HG03442 (cell line): ENCODE data around the gene IL13.
"Not testable (repeated sequence)": the region's sequence is repeated elsewhere in the genome, so short reads cannot be mapped to it uniquely, and the experiment has no call there.

ENCODE experiments used
- ATAC-seq: cut with Tn5 transposase; IDR thresholded peaks from one replicate; pipeline ENCODE4 v1.9.1; 2021; ENCODE audit warnings: mild to moderate bottlenecking, moderate library complexity; ENCODE audit not compliant: unreplicated experiment

Gene IL13

GRCh38 chr5:132688536-132689339 lies 30.8 kb downstream of the IL13 start:
- ATAC-seq = no peak

- ATAC-seq = no peak
Observed at GRCh38 chr5:132689513-132689912, 31.5 kb downstream of the IL13 start.

- ATAC-seq = no peak
Observed at GRCh38 chr5:132690156-132690555, 32.2 kb downstream of the IL13 start.

- ATAC-seq = not testable (repeated sequence)
Observed at GRCh38 chr5:132691755-132692631, 34.0 kb downstream of the IL13 start.

- no peak for ATAC-seq
Observed at GRCh38 chr5:132692632-132692967, 34.6 kb downstream of the IL13 start.

GRCh38 chr5:132695956-132696355 lies 38.0 kb downstream of the IL13 start:
- ATAC-seq = no peak

GRCh38 chr5:132704875-132705274 lies 46.9 kb downstream of the IL13 start:
- no peak for ATAC-seq

- ATAC-seq = no peak
Observed at GRCh38 chr5:132708645-132709044, 50.7 kb downstream of the IL13 start.
